Kidney tubule cell (primary cell): Measurements from ENCODE around the gene NEAT1.
A peak's percentile ranks its signal among the peaks of the same experiment; 100 is the strongest.

ENCODE experiments used
- DNase-seq: peaks from one replicate; pipeline ENCODE4 v3.0.0-alpha.2; 2018; ENCODE audit warnings: low spot score

NEAT1 gene

DNA sequence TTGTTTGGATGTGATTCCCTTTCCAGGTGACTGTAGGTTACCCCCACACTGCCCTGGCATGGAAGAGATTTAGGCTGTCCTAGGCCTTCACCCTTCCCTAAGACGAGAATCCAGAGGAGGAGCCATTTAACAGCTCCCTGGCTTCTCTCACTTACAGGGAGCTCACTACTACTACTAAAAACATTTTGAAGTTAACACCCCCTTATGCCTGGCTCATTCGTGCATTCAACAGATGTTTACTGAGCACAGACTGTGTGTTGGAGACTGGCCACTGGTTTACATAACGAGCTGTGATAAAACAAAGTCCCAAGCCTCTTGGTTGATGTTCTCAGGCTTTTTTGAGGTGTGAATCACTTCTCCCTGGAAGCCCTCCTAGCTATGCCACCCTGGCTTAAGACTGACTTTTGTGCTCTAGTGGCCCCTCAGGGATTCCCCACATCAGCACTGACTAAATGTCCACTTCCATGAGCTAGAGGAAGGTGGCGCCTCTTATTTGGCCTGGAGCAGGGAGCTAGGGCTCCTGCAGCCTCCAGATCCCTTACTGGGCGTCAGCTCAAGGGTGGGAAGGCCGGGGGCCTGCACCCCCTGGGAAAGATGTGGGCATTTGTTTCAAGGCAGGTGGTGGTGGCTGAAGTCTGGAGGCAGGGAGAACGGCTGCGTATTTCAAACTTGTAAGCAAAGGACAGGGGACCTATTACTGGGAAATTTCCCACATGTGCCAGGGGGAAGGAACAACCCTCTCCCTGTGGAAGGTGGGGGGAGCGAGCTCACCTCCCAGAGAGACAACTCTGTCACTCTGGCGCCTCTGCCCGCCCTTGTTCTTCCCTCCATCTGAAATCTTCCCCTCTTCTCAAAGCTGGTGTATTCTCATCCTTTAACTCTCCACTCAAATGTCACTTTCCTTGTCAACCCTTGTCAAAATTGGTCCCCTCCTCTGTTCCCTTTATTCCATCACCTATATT lies 56.9 kb downstream of the NEAT1 start:
- DNase-seq = peak; percentile 87

GRCh38 chr11:65482306-65482850 lies 59.8 kb downstream of the NEAT1 start:
- DNase-seq = no peak

DNA sequence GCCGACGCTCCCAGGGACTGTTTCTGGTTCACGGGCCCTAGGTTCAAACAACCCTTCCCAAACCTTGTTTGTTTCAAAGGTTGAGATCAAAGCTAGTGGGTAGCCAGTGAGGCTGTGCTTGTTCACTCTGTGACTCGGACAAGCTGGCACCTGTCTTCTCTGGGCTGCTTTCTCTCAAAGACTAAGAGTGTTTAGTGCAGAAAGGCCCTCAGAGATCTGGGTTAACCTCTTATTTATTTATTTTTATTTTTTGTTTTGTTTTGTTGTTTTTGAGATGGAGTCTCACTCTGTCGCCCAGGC lies 63.3 kb downstream of the NEAT1 start:
- no peak for DNase-seq

- no peak for DNase-seq
Observed at GRCh38 chr11:65486570-65487466, 64.2 kb downstream of the NEAT1 start.

DNA sequence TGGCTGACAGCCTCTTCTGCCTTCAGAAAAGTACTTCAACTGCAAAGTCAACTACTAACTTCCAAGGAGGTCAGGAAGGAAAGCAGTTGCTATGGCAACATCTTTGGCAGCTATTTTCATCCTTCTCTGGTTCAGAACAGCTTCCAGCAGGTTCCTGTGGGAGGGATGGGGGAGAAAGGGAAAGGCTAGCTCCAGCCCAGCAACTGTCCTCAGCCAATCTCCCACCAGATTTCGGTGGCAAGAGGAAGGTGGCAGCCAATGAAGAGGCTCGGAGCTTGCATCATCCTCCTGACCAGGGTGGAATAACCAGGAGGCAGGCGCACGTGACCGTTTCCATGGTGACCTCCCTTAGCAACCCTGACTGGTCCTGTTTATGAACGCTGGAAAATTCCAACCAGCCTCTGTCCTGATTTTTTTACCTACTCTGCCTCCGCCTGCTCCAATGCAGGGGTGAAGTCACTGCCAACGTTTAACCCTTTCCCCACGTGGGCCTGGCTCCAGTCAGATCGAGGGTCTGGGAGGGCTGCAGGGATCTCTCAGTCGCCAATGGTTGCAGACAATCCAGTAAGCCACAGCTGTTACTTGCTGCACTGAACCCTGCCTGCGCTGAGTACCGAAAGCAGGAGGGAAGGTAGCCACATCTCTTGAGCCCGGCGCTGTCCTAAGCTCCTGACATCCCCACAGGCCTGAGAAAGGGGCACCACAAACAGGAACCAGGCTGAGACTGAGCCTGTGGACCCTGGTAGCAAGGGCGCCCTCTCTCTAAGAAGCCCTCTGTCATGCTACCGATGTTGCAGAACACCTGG lies 65.1 kb downstream of the NEAT1 start:
- DNase-seq = peak; percentile 100

DNA sequence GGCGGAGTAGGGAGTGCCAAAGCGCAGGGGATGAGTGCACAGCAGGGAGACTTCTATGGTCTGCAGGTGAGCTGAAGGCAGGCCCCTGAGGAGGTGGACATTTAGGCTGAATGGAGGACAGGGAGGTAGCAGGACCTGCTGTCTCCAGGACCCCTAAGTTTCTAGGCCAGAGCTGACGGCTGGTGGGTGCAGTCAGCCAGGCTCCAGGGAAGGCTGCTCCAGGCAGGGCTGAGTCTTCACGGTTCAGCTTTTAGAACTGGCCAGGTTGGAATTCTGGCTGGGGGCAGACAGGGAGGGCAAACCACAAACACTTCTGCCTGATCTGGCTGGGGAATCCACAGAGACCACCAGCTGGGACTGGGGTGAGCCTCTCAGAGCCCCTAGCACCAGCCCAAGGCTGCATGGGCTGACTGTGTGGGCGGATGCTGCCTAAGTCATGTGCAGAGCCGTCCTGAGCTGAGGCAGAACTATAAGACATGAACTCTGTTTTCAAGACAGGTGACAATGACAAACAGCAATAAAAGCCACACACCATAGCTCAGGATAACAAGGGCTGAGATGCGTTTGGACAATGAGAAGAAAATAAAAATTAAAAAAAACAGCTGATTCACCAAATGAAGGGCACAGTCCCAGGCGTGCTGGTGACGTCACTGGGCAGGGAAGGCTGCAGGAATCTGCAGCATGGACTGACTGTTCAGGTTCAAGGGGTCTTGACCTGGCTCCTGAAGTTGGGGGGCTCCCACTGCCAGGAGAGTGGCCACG lies 65.9 kb downstream of the NEAT1 start:
- DNase-seq = peak; percentile 83

GRCh38 chr11:65489035-65489705 lies 66.6 kb downstream of the NEAT1 start:
- peak; percentile 94 for DNase-seq

DNA sequence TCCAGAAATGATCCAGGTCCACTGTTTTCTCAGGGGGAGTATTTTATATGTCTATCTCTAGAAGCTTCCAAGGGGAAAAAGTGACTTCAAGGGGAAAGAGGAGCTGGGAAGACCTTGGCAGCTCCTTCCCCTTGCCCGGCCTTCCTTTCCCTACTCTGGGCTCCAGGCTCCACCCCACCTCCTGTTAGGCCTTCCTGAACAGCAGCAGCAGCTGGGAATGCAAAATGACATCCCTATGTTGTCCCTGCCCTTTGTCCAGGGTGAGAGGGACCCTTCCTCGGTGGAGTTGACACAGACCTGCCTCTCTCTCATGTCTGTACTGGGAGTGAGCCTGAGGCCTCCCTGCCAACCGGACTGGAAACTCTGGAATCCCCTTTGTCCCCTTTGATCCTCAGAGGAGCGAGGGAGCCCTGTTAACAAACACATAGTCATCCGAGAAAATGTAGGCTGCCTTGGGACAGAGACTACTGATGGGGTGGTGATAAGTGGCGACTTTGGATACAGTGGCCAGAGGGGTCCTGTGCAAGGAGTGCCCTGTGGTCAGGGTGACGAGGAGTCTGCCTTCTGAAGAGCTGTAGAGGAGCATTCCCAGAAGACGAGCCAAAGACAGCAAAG lies 67.2 kb downstream of the NEAT1 start:
- DNase-seq = peak; percentile 21

GRCh38 chr11:65491163-65491465 lies 68.5 kb downstream of the NEAT1 start:
- peak; percentile 30 for DNase-seq

- peak; percentile 98 for DNase-seq
Observed at GRCh38 chr11:65491614-65492386, 69.2 kb downstream of the NEAT1 start.

DNA sequence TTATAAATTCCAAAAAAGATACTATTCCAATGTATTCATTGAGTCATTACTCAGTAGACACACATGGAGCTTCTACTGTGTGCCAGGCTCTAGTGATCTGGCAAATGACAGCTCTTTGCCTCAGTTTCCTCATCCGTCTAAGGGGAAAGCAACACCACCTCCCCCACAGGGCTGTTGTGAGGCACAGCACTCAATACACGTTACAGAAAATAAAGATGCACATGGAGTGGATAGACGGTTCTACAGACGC lies 69.7 kb downstream of the NEAT1 start:
- no peak for DNase-seq

- peak; percentile 96 for DNase-seq
Observed at GRCh38 chr11:65492637-65493366, 70.2 kb downstream of the NEAT1 start.

- peak; percentile 97 for DNase-seq
Observed at GRCh38 chr11:65493367-65494176, 71.0 kb downstream of the NEAT1 start.
